H1 (cell line): ENCODE results near the gene KCNK15. TPM values are rescaled to one million over a fixed set of nuclear protein-coding genes. Genes with fewer than 3 reads are reported as not detected.
A peak's percentile ranks its signal among the peaks of the same experiment; 100 is the strongest.

ENCODE experiments used
- CTCF ChIA-PET: fragments of 300-600 bp; sonication (Branson Sonifier 250); formaldehyde crosslinking; loops from one replicate; lab custom pipeline; 2021; ENCODE audit not compliant: partially characterized antibody; lab: Charles Lee
- POLR2A ChIA-PET: fragments of 300-600 bp; sonication (Branson Sonifier 250); formaldehyde crosslinking; loops from one replicate; lab custom pipeline; 2021; ENCODE audit warnings: inconsistent platforms; ENCODE audit not compliant: partially characterized antibody; lab: Charles Lee
- DNase-seq, 2 experiments: peaks; one replicate each; pipeline versions ENCODE4 v3.0.0 to v3.0.0-alpha.2; 2010 to 2022; ENCODE audit warnings: low spot score in 2 of 2, low read depth in 1 of 2, mixed read lengths in 1 of 2
- FAIRE-seq: peaks from 2 replicates; lab custom pipeline; 2011; peaks lifted over from hg19 to GRCh38; lab: Jason Lieb, UNC
- H2AFZ ChIP-seq: 2 replicates; pipeline ENCODE4 v1.8.1; 2012; ENCODE audit warnings: low read length, inconsistent platforms
- H2AK5ac ChIP-seq: 2 replicates; pipeline ENCODE4 v1.6.1; 2013; ENCODE audit warnings: low read depth, low read length
- H2BK120ac ChIP-seq: replicated peaks from 2 replicates; pipeline ENCODE3; 2013; ENCODE audit warnings: low read depth, low read length, inconsistent platforms
- H2BK12ac ChIP-seq: 2 replicates; pipeline ENCODE4 v1.6.1; 2013; ENCODE audit warnings: low read depth, low read length
- H2BK15ac ChIP-seq: 2 replicates; pipeline ENCODE4 v1.6.1; 2013; ENCODE audit warnings: low read length
- H2BK20ac ChIP-seq: 2 replicates; pipeline ENCODE4 v1.6.1; 2013; ENCODE audit warnings: low read length
- H2BK5ac ChIP-seq: 2 replicates; pipeline ENCODE4 v1.6.1; 2013; ENCODE audit warnings: low read depth, low read length
- H3K14ac ChIP-seq: 2 replicates; pipeline ENCODE4 v1.6.1; 2013; ENCODE audit warnings: inconsistent platforms; ENCODE audit not compliant: insufficient read length
- H3K18ac ChIP-seq: 2 replicates; pipeline ENCODE4 v1.6.1; 2013; ENCODE audit warnings: low read length; ENCODE audit errors: extremely low read depth
- H3K23ac ChIP-seq: 2 replicates; pipeline ENCODE4 v1.6.1; 2013; ENCODE audit warnings: inconsistent platforms; ENCODE audit not compliant: insufficient read length
- H3K23me2 ChIP-seq: 2 replicates; pipeline ENCODE4 v1.6.1; 2013; ENCODE audit warnings: low read depth, low read length
- H3K27ac ChIP-seq: 2 replicates; pipeline ENCODE4 v1.6.1; 2011; ENCODE audit warnings: low read depth, low read length, inconsistent platforms
- H3K27me3 ChIP-seq, 4 experiments: replicated peaks in 1 of 4; 1 replicate in 1 of 4; 2 replicates in 3 of 4; pipeline versions ENCODE4 v1.6.1 to v1.8.1; 2011 to 2013; ENCODE audit warnings: low read length in 3 of 4, mild to moderate bottlenecking in 3 of 4, inconsistent platforms in 2 of 4, mixed read lengths in 2 of 4, moderate library complexity in 1 of 4; ENCODE audit not compliant: control insufficient read depth in 3 of 4, insufficient read depth in 3 of 4; ENCODE audit errors: extremely low read depth in 1 of 4
- H3K36me3 ChIP-seq, 4 experiments: 2 replicates each; pipeline versions ENCODE4 v1.6.1 to v1.8.1; 2011 to 2013; ENCODE audit warnings: mild to moderate bottlenecking in 4 of 4, low read length in 3 of 4, moderate library complexity in 2 of 4, control low read depth in 1 of 4, inconsistent platforms in 1 of 4; ENCODE audit not compliant: insufficient read depth in 4 of 4, control insufficient read depth in 2 of 4
- H3K4ac ChIP-seq: replicated peaks from 2 replicates; pipeline ENCODE3; 2013; ENCODE audit warnings: low read length, low read depth, mixed read lengths, inconsistent platforms; ENCODE audit not compliant: insufficient read length
- H3K4me1 ChIP-seq, 4 experiments: replicated peaks in 1 of 4; 1 replicate in 1 of 4; 2 replicates in 3 of 4; pipeline versions ENCODE4 v1.6.1 to v1.8.1; 2011 to 2013; ENCODE audit warnings: low read length in 3 of 4, inconsistent platforms in 2 of 4, mixed read lengths in 1 of 4; ENCODE audit not compliant: insufficient read depth in 4 of 4, control insufficient read depth in 3 of 4
- H3K4me2 ChIP-seq, 2 experiments: 2 replicates each; pipeline versions ENCODE4 v1.6.1 to v1.8.1; 2011 to 2013; ENCODE audit warnings: low read depth in 2 of 2, low read length in 2 of 2, control low read depth in 1 of 2, inconsistent platforms in 1 of 2, mild to moderate bottlenecking in 1 of 2; ENCODE audit not compliant: insufficient read depth in 1 of 2
- H3K4me3 ChIP-seq, 4 experiments: fragments of 200-600, 300-600 bp in 1 of 4; sonication (generic), shearing (Covaris generic), sonication (Bioruptor Twin) in 1 of 4; 2 replicates each; pipeline versions ENCODE4 v1.5.1 to v1.8.1; 2011 to 2016; ENCODE audit warnings: low read length in 4 of 4, low read depth in 3 of 4, control low read depth in 2 of 4, inconsistent platforms in 2 of 4, mild to moderate bottlenecking in 2 of 4, mixed read lengths in 1 of 4, moderate library complexity in 1 of 4; ENCODE audit not compliant: insufficient read depth in 2 of 4; ENCODE audit errors: extremely low read depth in 1 of 4
- H3K56ac ChIP-seq: replicated peaks from 2 replicates; pipeline ENCODE3; 2013; ENCODE audit warnings: low read depth, mild to moderate bottlenecking, mixed read lengths, low read length, inconsistent platforms; ENCODE audit not compliant: insufficient read length
- H3K79me1 ChIP-seq: 2 replicates; pipeline ENCODE4 v1.6.1; 2013; ENCODE audit warnings: low read depth, low read length, control low read depth
- H3K79me2 ChIP-seq, 2 experiments: 2 replicates each; pipeline versions ENCODE4 v1.6.1 to v1.8.1; 2012 to 2013; ENCODE audit warnings: low read length in 2 of 2, mild to moderate bottlenecking in 2 of 2, inconsistent platforms in 1 of 2; ENCODE audit not compliant: insufficient read depth in 2 of 2, control insufficient read depth in 1 of 2
- H3K9ac ChIP-seq, 4 experiments: replicated peaks in 1 of 4; 1 replicate in 1 of 4; 2 replicates in 3 of 4; pipeline versions ENCODE4 v1.6.1 to v1.8.1; 2011 to 2013; ENCODE audit warnings: low read depth in 3 of 4, low read length in 3 of 4, control low read depth in 2 of 4, mild to moderate bottlenecking in 2 of 4, moderate library complexity in 2 of 4, inconsistent platforms in 1 of 4; ENCODE audit errors: extremely low read depth in 1 of 4
- H3K9me3 ChIP-seq, 2 experiments: 2 replicates each; pipeline versions ENCODE4 v1.6.1 to v1.8.1; 2012 to 2013; ENCODE audit warnings: mild to moderate bottlenecking in 2 of 2, moderate library complexity in 2 of 2, control low read depth in 1 of 2, inconsistent platforms in 1 of 2, low read depth in 1 of 2, low read length in 1 of 2, mixed read lengths in 1 of 2; ENCODE audit not compliant: insufficient read depth in 2 of 2
- H4K20me1 ChIP-seq, 2 experiments: replicated peaks in 1 of 2; 2 replicates each; pipeline versions ENCODE3 to v1.8.1; 2011 to 2013; ENCODE audit warnings: inconsistent platforms in 2 of 2, low read length in 2 of 2, mild to moderate bottlenecking in 1 of 2; ENCODE audit not compliant: insufficient read depth in 2 of 2, control insufficient read depth in 1 of 2
- H4K5ac ChIP-seq: 2 replicates; pipeline ENCODE4 v1.6.1; 2013; ENCODE audit warnings: low read length, low read depth, mixed read lengths, inconsistent platforms; ENCODE audit not compliant: insufficient read length
- H4K8ac ChIP-seq: 2 replicates; pipeline ENCODE4 v1.8.0; 2013; ENCODE audit warnings: mild to moderate bottlenecking, moderate library complexity, low read length, inconsistent platforms; ENCODE audit not compliant: insufficient read depth; ENCODE audit errors: extremely low read depth
- H4K91ac ChIP-seq: replicated peaks from 2 replicates; pipeline ENCODE3; 2013; ENCODE audit warnings: low read length, mixed read lengths, inconsistent platforms; ENCODE audit not compliant: insufficient read length
- GABPA ChIP-seq: IDR thresholded peaks from 2 replicates; pipeline ENCODE4 v1.6.1; 2011; ENCODE audit warnings: mild to moderate bottlenecking, low read length, moderate library complexity, borderline replicate concordance; ENCODE audit not compliant: insufficient read depth
- GTF2F1 ChIP-seq: IDR thresholded peaks from 2 replicates; pipeline ENCODE4 v1.6.1; 2012; ENCODE audit warnings: low read depth, low read length, improper control_type of control experiment, borderline replicate concordance
- NRF1 ChIP-seq: IDR thresholded peaks from 2 replicates; pipeline ENCODE4 v1.6.1; 2011; ENCODE audit warnings: mild to moderate bottlenecking, low read depth, low read length, improper control_type of control experiment
- WGBS, 2 experiments: shearing (Covaris generic) in 1 of 2; methylation state at CpG; one replicate each; pipeline versions ENCODE4 v1.1.6 to v1.1.7; 2013 to 2015; ENCODE audit warnings: low lambda C conversion rate in 2 of 2, mixed read lengths in 2 of 2, inconsistent platforms in 1 of 2, low coverage in 1 of 2, missing lambda C conversion rate in 1 of 2; ENCODE audit not compliant: insufficient replicate concordance in 2 of 2, insufficient coverage in 1 of 2, insufficient read length in 1 of 2; ENCODE audit errors: extremely low coverage in 1 of 2, missing lambda C conversion rate in 1 of 2; 5-methylcytosine and 5-hydroxymethylcytosine counted together
- polyA plus RNA-seq, 7 experiments: library from polyadenylated mRNA; depleted of rRNA in 3 of 7; stranded (reverse) in 5 of 7; unstranded in 2 of 7; fragments of >200 nt in 5 of 7; fragments of 200-250 nt in 2 of 7; gene quantifications; 1 replicate in 5 of 7; 2 replicates in 1 of 7; 4 replicates in 1 of 7; pipeline versions ENCODE4 v1.2.1 to v1.2.3, GENCODE V29; 2011 to 2013; ENCODE audit warnings: missing spikeins in 2 of 7, mixed read lengths in 2 of 7
- total RNA-seq: library from RNA; stranded (reverse); fragmentation: NEBNext Ultra II Directional; extraction: Animal tissue kit (Norgen Biotek cat#: 25700); gene quantifications from 2 replicates; pipeline ENCODE4 v1.2.1, GENCODE V29; 2021
- TF ChIP-seq, protein P1 (sequence below), 3 experiments: IDR thresholded peaks; 1 replicate in 2 of 3; 2 replicates in 1 of 3; pipeline versions ENCODE4 v1.5.1 to v1.6.1; 2011; ENCODE audit warnings: low read length in 3 of 3, mild to moderate bottlenecking in 3 of 3, inconsistent platforms in 2 of 3, low read depth in 1 of 3, moderate library complexity in 1 of 3; ENCODE audit not compliant: insufficient read depth in 1 of 3; ENCODE audit errors: control extremely low read depth in 1 of 3

The KCNK15 gene
- total and polyA plus RNA-seq, 2 of the 8 experiments (the other 6 are each of a cell fraction or from before 2014, with no cell fraction given) = 0.24 to 0.33 TPM

DNA sequence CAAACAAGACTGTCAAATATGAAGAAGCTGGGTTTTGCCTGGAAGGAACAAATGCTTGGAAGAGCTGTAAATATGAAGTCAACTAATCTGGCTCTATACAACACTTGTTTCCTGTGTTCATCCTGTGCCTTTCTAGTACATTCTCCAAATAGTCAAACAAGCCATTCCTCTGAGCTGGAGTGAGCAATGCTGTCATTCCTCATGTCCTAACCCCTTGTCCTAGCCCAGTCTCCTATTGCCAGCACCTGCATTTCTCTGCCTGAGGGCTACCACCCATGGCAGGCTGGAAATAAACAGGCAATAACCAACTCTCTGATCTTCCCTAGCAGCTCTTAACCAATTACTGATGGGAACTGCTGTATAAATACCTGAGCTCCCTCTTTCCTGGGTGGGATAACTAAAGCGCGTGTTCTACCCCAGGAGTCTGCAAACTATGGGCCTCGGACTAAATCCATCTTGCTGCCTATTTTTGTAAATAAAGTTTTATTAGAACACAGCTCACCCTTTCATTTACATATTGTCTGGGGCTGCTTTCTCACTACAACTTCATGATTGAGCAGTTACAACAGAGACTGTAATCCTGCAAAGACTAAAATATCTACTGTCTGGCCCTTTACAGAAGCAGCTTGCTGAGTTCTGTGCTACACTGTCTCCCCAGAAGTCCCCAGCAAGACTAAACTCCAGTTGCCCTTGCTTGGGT is 51.2 kb downstream of the KCNK15 start:
- no peak overlapping the region for H2BK120ac ChIP-seq
- H4K91ac ChIP-seq = no peak overlapping the region
- H4K5ac ChIP-seq = no peak overlapping the region
- H3K27ac ChIP-seq = no peak overlapping the region
- POLR2A ChIA-PET = interaction anchor here (1.1 to 1.5 kb wide), 3 partner anchors 12 to 39 kb away, joined by 3 to 5 read pairs (median 3); no protein-coding TSS in a partner anchor
- DNase-seq (no peak), FAIRE-seq (no peak)
- no peak overlapping the region for H2AFZ ChIP-seq
- no peaks in the 10 kb centered on the region for H3K9me3 ChIP-seq
- no peak overlapping the region for H3K18ac ChIP-seq
- no peak overlapping the region for H3K4ac ChIP-seq
- 0 out of 2 replicates have a peak overlapping the region, but pooled peaks have one; percentile 10 for H2AK5ac ChIP-seq
- no peaks in the 10 kb centered on the region for H3K36me3 ChIP-seq
- TF ChIP-seq NRF1 (no peak), GABPA (no peak), GTF2F1 (no peak)
- TF ChIP-seq, protein P1, sequence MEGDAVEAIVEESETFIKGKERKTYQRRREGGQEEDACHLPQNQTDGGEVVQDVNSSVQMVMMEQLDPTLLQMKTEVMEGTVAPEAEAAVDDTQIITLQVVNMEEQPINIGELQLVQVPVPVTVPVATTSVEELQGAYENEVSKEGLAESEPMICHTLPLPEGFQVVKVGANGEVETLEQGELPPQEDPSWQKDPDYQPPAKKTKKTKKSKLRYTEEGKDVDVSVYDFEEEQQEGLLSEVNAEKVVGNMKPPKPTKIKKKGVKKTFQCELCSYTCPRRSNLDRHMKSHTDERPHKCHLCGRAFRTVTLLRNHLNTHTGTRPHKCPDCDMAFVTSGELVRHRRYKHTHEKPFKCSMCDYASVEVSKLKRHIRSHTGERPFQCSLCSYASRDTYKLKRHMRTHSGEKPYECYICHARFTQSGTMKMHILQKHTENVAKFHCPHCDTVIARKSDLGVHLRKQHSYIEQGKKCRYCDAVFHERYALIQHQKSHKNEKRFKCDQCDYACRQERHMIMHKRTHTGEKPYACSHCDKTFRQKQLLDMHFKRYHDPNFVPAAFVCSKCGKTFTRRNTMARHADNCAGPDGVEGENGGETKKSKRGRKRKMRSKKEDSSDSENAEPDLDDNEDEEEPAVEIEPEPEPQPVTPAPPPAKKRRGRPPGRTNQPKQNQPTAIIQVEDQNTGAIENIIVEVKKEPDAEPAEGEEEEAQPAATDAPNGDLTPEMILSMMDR (IDR thresholded peaks at IDR 0.05; ENCODE audit: control extremely low read depth in 1 of 3, insufficient read depth in 1 of 3, low read depth in 1 of 3, low read length in 3 of 3) = no peak
- H3K79me1 ChIP-seq = peaks cover 7% of the 10 kb centered on the region
- H2BK12ac ChIP-seq = no peak overlapping the region
- peak overlapping the region in 1 of 2 experiments; percentile 15; a peak in 1 of 4 replicates for H3K4me2 ChIP-seq
- H3K4me1 ChIP-seq = peaks cover 5 to 11% (median 7%) of the 10 kb centered on the region in 4 experiments
- CTCF ChIA-PET = interaction anchor here (0.8 to 12.1 kb wide), 17 partner anchors 9 to 833 kb away, joined by 3 to 170 read pairs (median 4); partner anchors contain the start of gene WFDC10A
- H3K23ac ChIP-seq = no peak overlapping the region
- no peak overlapping the region for H3K14ac ChIP-seq
- no peak overlapping the region for H3K9ac ChIP-seq
- no peak overlapping the region for H2BK20ac ChIP-seq
- H3K4me3 ChIP-seq = no peak overlapping the region
- peaks cover 4% of the 10 kb centered on the region for H3K23me2 ChIP-seq
- H2BK5ac ChIP-seq = no peak overlapping the region
- H4K8ac ChIP-seq = no peak overlapping the region
- peaks cover 0 to 7% of the 10 kb centered on the region in 2 experiments; a peak in 1 of 4 replicates for H3K79me2 ChIP-seq
- 89% methylated on average over 3 of the region's 3 CpGs; no CpG with 5 or more reads in 1 of the 2 experiments for WGBS, 2 experiments
- peak overlapping the region; percentile 31; the same call in 1 of the 2 replicates for H2BK15ac ChIP-seq
- no peak overlapping the region for H3K56ac ChIP-seq
- H4K20me1 ChIP-seq = peaks cover 3% of the 10 kb centered on the region in 2 experiments
- no peaks in the 10 kb centered on the region for H3K27me3 ChIP-seq
